ENCODE data around the gene NSDHL.

The NSDHL gene

DNA sequence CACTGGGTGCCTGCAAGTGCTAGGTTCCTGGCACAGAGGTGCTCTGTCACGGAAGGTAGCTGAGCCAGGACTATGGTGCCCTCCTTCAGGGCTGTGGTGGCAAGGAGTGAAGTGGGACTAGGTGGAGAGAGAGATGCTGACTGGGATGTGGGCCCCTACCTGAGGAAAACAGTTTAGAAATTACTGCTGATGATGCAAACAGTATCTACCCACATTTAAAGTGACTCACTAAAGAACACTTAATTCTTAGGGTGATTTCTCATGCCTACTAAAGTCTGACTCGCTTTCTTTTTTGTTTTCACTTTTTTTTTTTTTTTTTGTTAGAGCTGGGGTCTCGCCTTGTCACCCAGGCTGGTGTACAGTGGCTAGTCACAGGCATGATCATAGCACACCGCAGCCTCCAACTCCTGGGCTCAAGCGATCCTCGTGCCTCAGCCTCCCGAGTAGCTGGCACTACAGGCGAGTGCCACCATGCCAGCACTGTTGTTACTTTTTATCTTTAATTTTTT lies 70.1 kb downstream of the NSDHL start:
- TF ChIP-seq ZFX (IDR thresholded peaks at IDR 0.05; ENCODE audit: borderline replicate concordance): no peak
- TF ChIP-seq, protein P1, sequence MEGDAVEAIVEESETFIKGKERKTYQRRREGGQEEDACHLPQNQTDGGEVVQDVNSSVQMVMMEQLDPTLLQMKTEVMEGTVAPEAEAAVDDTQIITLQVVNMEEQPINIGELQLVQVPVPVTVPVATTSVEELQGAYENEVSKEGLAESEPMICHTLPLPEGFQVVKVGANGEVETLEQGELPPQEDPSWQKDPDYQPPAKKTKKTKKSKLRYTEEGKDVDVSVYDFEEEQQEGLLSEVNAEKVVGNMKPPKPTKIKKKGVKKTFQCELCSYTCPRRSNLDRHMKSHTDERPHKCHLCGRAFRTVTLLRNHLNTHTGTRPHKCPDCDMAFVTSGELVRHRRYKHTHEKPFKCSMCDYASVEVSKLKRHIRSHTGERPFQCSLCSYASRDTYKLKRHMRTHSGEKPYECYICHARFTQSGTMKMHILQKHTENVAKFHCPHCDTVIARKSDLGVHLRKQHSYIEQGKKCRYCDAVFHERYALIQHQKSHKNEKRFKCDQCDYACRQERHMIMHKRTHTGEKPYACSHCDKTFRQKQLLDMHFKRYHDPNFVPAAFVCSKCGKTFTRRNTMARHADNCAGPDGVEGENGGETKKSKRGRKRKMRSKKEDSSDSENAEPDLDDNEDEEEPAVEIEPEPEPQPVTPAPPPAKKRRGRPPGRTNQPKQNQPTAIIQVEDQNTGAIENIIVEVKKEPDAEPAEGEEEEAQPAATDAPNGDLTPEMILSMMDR (IDR thresholded peaks at IDR 0.05): no peak
- H3K27ac ChIP-seq: no peak overlapping the region

DNA sequence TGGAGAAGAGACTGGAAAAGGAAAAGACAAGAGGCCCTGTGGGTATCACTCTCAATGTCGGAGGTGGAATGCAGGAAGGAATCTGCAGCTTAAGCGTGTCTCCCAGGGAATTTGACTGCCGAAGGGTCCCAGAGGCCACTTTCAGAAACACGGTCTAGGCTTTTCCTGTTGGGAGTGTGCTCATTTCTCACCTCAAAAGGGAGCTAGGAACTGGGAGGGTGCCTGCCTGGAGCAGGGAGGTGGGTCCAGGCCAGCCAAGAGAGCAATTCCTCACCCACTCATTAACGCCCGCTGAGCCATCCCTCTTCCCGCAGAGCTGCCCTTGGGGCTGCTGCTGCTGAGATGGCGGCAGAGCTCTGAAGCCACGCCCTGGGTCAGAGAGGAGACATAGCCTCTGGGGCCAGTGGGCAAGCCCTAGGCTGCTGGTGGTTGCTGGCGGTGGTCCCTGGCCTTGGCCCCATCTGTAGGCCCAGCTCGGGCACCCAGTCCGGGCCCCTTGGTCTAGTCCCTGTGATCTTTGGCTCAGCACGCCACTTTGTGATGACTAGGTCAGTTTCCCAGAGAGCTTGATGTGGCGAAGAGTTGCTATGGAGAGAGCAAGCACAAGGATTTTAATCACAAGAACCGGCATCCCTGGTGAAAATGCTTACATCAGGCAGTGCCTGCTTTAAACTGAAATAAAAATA lies 71.1 kb downstream of the NSDHL start:
- no peak for TF ChIP-seq ZFX (IDR thresholded peaks at IDR 0.05; ENCODE audit: borderline replicate concordance)
- TF ChIP-seq, protein P1 (IDR thresholded peaks at IDR 0.05): no peak
- no peak overlapping the region for H3K27ac ChIP-seq

DNA sequence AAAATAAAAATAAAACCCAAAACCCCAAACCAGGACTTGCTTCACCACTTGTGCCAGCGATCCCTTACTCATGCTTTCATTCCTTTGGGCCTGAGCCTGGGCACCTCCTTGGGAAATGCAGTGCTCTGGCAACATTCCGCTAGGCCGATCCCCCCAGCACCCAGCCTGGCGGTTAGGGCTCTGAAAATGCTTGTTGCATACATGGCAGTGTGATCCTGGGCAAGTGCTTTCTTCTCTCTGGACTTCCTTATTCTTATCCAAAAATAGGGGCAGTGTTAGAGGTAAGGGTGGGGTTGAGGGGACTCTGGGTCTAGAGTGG lies 71.6 kb downstream of the NSDHL start:
- no peak for TF ChIP-seq ZFX (IDR thresholded peaks at IDR 0.05; ENCODE audit: borderline replicate concordance)
- no peak overlapping the region for H3K27ac ChIP-seq

DNA sequence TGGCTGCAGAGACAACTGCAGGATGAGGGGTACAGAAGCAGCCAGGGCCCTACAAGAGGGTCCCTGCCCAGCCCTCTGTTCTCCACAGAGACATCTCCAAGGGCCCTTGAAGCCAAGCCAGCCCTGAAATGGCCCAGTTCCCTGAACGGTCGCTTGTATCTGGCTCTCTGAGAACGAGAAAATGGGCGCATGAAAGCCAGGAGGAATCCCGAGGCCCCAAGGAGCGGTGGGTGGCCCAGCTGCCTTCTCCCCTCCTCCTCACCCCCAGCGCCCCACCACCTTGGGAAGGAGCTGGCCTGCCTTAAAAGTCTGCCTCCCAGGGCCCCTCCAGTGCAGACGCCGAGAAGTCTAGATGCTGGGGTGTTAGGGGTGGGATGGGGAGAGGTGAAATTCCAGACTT lies 72.7 kb downstream of the NSDHL start:
- no peak for TF ChIP-seq ZFX (IDR thresholded peaks at IDR 0.05; ENCODE audit: borderline replicate concordance)
- TF ChIP-seq, protein P1 (IDR thresholded peaks at IDR 0.05): no peak
- no peak overlapping the region for H3K27ac ChIP-seq

DNA sequence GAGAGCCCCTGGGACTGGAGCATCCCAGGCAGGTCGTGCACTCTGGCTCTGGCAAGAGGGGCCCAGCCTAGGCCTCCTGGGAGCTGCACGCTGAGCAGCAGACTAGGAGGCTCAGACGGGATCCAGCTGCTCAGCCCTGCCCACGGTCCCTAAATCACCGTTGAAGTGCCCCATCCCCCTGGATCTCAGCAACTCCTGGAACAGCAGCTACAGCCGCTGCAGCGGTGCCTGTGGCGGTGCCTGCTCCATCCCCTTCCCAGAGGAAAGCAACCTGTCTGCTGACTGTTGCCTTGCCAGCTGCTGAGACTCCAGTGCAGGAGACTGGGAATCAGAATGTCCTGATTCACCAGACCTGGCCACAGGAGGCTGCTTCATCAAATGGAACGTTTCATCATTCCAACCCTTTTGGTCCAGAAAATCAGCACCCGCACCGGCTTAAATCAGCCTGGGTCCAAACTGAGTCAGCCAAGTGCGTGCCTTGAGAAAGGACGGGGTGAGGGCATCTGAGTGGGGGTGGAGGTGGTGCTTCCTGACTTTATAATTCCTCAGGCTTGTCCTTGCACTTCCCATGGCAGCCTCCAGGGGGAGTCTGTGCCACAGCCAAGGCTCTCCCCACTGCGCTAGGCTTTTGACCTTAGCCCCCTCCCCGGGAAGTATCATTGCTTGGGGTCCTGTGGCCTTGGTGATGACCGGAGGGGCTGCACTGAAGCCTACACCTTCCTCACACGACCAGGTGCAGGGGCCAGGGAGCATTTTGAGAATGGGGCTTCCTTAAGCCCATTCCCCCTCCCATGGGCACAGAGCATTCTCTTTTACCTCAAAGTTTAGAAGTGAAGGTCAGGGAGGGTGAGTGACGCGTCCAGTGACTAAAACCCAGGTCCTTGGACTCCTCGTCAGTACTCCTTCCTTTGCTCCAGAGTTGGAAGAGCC lies 73.6 kb downstream of the NSDHL start:
- no peak for TF ChIP-seq ZFX (IDR thresholded peaks at IDR 0.05; ENCODE audit: borderline replicate concordance)
- TF ChIP-seq, protein P1 (IDR thresholded peaks at IDR 0.05): peak; percentile 83
- no peak overlapping the region for H3K27ac ChIP-seq

DNA sequence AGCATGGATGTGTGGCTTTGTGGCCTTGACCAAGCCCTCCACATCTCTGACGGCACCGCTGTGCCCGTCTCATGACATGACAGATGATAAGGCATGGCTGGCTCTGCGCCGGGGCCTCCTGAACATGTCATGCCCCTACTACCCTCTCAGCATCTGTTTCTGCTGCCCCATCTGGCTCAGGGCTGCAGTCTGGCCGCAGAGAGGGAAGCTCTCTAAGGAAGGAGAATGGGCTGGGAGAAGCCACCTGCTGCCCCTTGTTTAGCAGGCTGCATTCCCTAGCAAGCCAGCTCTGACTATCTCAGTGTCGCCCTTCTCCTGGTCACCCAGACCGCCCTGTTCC lies 74.2 kb downstream of the NSDHL start:
- no peak overlapping the region for H3K27ac ChIP-seq
- TF ChIP-seq, protein P1 (IDR thresholded peaks at IDR 0.05): no peak
- no peak for TF ChIP-seq ZFX (IDR thresholded peaks at IDR 0.05; ENCODE audit: borderline replicate concordance)

DNA sequence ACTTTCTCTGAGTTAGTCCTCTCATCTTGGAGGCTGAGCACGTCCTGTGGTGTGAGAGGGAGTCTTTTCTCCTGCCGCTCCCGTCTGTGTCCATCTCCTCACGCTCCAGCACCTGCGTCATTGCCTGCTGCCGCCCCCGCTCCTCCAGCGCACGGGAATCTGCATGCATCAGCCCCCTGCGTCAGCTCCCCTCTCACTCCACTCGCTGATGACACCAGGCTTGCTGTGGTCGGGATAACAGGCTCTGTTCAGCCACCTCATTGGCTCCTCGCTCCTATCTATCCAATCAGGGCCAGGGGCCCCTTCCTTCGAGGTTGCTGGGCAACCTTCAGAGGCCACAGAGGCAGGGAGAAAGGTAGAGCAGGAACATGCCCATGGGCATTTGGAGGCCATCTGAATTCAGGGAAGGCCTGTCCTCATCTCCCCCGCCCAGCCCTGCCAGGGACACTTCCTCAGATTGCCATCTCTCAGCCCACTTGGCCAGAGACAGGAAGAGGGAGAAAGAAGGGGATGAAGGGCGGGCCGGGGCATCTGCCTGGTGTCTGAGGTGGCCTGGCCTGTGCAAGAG lies 76.3 kb downstream of the NSDHL start:
- TF ChIP-seq, protein P1 (IDR thresholded peaks at IDR 0.05): no peak
- TF ChIP-seq ZFX (IDR thresholded peaks at IDR 0.05; ENCODE audit: borderline replicate concordance): no peak
- no peak overlapping the region for H3K27ac ChIP-seq
